ENCODE measurements around the gene ZNF22.

ZNF22 gene

GRCh38 chr10:44966816-44967509 is 33.8 kb upstream of the ZNF22 start:
- no peaks in the 10 kb centered on the region for H3K27me3 ChIP-seq (ENCODE audit: control insufficient read depth, insufficient read depth, low read length)
- H3K36me3 ChIP-seq (ENCODE audit: control insufficient read depth, insufficient read depth, low read length), result no peaks in the 10 kb centered on the region
- no peak overlapping the region for H2AFZ ChIP-seq
- no peak overlapping the region for H3K4me3 ChIP-seq (ENCODE audit: low read depth, low read length)
- H3K9ac ChIP-seq, result no peak overlapping the region
- H3K79me2 ChIP-seq, result peaks cover 33% of the 10 kb centered on the region
- no peak for TF ChIP-seq CTCF (IDR thresholded peaks at IDR 0.05)
- peaks cover 20% of the 10 kb centered on the region for H3K4me1 ChIP-seq
- no peak overlapping the region for H3K27ac ChIP-seq
- no peak overlapping the region for H3K4me2 ChIP-seq (ENCODE audit: low read length)
- H3K9me3 ChIP-seq (ENCODE audit: control insufficient read depth, low read length), result no peaks in the 10 kb centered on the region

- TF ChIP-seq CTCF (IDR thresholded peaks at IDR 0.05), result no peak
- Histone ChIP-seq H3K36me3 (ENCODE audit: control insufficient read depth, insufficient read depth, low read length) (no peaks in the 10 kb centered on the region), H3K4me3 (ENCODE audit: low read depth, low read length) (no peak overlapping the region), H3K4me1 (peaks cover 20% of the 10 kb centered on the region), H3K27ac (no peak overlapping the region), H3K9ac (no peak overlapping the region), H3K79me2 (peaks cover 33% of the 10 kb centered on the region), H3K9me3 (ENCODE audit: control insufficient read depth, low read length) (no peaks in the 10 kb centered on the region), H3K27me3 (ENCODE audit: control insufficient read depth, insufficient read depth, low read length) (no peaks in the 10 kb centered on the region), H2AFZ (no peak overlapping the region), H3K4me2 (ENCODE audit: low read length) (no peak overlapping the region)
Observed at GRCh38 chr10:44967616-44968015, 33.1 kb upstream of the ZNF22 start.

- H3K9me3 ChIP-seq (ENCODE audit: control insufficient read depth, low read length), result no peaks in the 10 kb centered on the region
- no peak overlapping the region for H3K4me3 ChIP-seq (ENCODE audit: low read depth, low read length)
- peaks cover 33% of the 10 kb centered on the region for H3K79me2 ChIP-seq
- H3K9ac ChIP-seq, result no peak overlapping the region
- no peak overlapping the region for H2AFZ ChIP-seq
- no peaks in the 10 kb centered on the region for H3K27me3 ChIP-seq (ENCODE audit: control insufficient read depth, insufficient read depth, low read length)
- no peak overlapping the region for H3K27ac ChIP-seq
- peaks cover 17% of the 10 kb centered on the region for H3K4me1 ChIP-seq
- no peak overlapping the region for H3K4me2 ChIP-seq (ENCODE audit: low read length)
- TF ChIP-seq CTCF (IDR thresholded peaks at IDR 0.05), result no peak
- no peaks in the 10 kb centered on the region for H3K36me3 ChIP-seq (ENCODE audit: control insufficient read depth, insufficient read depth, low read length)
Observed at GRCh38 chr10:44968091-44968490, 32.6 kb upstream of the ZNF22 start.

- H3K9me3 ChIP-seq (ENCODE audit: control insufficient read depth, low read length), result no peaks in the 10 kb centered on the region
- no peak overlapping the region for H3K4me2 ChIP-seq (ENCODE audit: low read length)
- no peak overlapping the region for H3K27ac ChIP-seq
- H3K4me1 ChIP-seq, result peaks cover 14% of the 10 kb centered on the region
- H3K4me3 ChIP-seq (ENCODE audit: low read depth, low read length), result no peak overlapping the region
- peaks cover 33% of the 10 kb centered on the region for H3K79me2 ChIP-seq
- H2AFZ ChIP-seq, result no peak overlapping the region
- no peak overlapping the region for H3K9ac ChIP-seq
- TF ChIP-seq CTCF (IDR thresholded peaks at IDR 0.05), result no peak
- H3K27me3 ChIP-seq (ENCODE audit: control insufficient read depth, insufficient read depth, low read length), result no peaks in the 10 kb centered on the region
- no peaks in the 10 kb centered on the region for H3K36me3 ChIP-seq (ENCODE audit: control insufficient read depth, insufficient read depth, low read length)
Observed at GRCh38 chr10:44968500-44969400, 32.0 kb upstream of the ZNF22 start.
